Umbilical cord (tissue), 2 donors: ENCODE results near the gene RAP1GAP2. TPM values are rescaled to one million over a fixed set of nuclear protein-coding genes. Genes with fewer than 3 reads are reported as not detected.
"Not testable (repeated sequence)": the region's sequence is repeated elsewhere in the genome, so short reads cannot be mapped to it uniquely, and the experiment has no call there.

Experiments used
- DNase-seq: peaks from one replicate; pipeline ENCODE4 v3.0.0-alpha.2; 2015; ENCODE audit warnings: low spot score
- total RNA-seq: library from RNA; depleted of rRNA; stranded (reverse); fragments of >200 nt; gene quantifications from one replicate; pipeline ENCODE4 v1.2.3, GENCODE V29; 2014; ENCODE audit warnings: low replicate concordance; ENCODE audit not compliant: insufficient read depth

RAP1GAP2 gene
- total RNA-seq, 1 donor from 2014 or later: 16.6 TPM

- DNase-seq: no peak
Observed at GRCh38 chr17:2965621-2966595, 169.7 kb downstream of the RAP1GAP2 start.

DNA sequence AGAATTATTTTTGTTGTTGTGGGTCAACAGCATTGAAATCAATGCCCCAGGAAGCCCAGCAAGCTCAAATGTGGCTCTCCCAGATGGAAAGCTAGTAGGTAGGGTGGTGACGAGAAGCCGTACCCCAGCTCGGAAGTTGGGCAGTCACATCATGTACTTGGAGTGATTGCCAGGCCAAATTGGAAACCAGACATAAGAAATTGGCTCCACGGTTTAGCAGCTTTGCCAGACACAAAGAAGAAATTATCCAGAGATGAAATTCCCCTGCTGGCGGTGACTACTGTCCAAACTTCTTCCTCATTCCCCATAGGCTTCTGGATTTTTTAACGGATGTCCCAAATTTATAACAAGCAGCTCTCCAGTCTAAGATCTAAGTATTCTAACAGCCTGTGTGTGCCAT is 171.3 kb downstream of the RAP1GAP2 start:
- no peak for DNase-seq

DNA sequence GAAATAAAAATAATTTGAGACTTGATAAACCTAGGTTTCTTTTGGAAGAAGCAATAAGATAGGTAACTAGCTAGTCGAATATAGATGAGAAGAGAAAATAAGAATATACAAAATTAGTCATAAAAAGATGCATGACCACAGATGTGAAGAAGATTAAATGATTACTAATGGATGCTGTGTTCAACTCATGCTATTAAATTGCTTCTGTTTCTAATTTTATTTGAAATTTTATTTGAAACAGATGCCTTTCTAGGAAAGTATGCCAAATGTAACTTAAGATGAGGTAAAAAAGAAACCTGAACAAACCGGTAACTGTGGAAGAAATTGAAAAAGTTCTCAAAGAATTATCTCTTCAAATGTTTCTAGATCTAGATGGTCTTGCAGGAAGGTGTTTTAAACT is 175.6 kb downstream of the RAP1GAP2 start:
- no peak for DNase-seq

- no peak for DNase-seq
Observed at GRCh38 chr17:2972749-2973148, 176.5 kb downstream of the RAP1GAP2 start.

GRCh38 chr17:2974347-2974746 is 178.1 kb downstream of the RAP1GAP2 start:
- no peak for DNase-seq

DNA sequence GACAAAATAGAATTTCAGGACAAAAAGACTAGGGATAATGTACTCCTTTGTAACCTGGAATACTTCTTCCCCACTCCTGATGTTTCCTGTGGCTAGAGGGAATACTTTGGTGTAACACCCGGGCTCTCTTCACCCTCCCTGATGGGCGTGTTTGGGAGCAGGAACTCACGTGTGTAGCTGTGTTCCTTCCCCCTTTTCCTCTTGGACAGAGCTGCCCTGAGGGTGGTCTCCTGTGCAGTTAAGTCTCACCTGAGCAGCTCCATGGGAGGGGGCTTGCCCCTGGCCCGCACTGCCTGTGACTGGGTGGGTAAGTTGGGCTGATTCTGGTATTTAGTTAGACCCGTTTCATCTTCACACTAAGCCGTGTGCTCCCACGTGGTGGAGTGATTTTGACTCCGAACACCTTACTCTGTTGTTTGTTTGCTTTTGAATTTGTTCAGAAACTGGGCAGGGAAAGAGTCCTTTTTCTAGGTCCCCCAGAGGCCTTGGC is 179.3 kb downstream of the RAP1GAP2 start:
- DNase-seq: no peak

DNA sequence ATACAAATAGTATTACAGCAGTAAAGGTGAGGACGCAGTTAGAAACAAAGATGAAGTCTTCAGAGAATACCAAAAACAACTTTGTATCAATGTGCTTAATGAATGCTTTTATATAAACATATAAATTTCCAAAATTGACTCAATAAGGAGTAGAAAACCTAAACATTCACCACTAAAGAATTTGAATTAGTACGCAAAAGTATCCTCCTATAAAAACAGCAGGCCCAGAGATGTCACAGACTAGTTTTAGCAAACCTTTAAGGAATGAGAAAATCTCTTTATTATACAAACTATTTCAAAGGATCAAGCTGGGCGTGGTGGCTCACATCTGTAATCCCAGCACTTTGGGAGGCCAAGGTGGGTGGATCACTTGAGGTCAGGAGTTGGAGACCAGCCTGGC is 180.9 kb downstream of the RAP1GAP2 start:
- DNase-seq: no peak

DNA sequence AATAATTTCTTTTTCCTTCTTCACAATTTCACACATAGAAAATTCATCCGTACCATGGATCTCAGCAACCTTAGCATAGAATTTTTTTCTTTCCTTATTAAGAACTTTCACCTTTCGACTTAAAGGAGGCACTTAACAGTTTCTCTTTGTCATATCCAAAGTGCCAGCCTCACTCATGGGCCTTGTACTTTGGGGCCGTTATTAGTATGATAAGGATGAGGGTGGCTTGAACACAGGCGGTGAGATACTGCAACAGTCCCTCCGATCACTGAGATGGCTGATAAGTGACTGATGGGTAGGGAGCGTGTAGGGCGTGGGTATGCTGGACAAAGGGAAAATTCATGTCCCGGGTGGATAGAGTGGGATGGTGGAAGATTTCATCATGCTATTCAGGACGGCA is 181.9 kb downstream of the RAP1GAP2 start:
- DNase-seq: no peak

DNA sequence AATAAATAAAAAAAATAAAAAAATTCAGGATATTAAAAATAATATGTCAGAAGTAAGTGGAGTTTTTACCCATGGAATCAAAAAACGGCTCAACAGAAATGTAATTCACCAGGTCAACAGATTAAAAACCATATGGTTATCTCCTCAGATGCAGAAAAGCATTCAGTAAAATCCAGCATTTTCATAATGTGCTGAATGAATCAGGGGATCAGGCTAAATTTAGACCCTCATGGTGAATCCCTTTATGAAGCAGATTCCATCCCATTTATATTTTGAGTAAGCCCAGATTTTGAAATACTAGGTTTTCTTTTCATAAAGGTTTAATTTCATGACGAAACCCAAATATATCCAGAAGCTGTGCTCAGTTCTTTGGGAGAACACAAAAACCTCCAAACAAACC is 182.8 kb downstream of the RAP1GAP2 start:
- DNase-seq: peak; percentile 78

DNA sequence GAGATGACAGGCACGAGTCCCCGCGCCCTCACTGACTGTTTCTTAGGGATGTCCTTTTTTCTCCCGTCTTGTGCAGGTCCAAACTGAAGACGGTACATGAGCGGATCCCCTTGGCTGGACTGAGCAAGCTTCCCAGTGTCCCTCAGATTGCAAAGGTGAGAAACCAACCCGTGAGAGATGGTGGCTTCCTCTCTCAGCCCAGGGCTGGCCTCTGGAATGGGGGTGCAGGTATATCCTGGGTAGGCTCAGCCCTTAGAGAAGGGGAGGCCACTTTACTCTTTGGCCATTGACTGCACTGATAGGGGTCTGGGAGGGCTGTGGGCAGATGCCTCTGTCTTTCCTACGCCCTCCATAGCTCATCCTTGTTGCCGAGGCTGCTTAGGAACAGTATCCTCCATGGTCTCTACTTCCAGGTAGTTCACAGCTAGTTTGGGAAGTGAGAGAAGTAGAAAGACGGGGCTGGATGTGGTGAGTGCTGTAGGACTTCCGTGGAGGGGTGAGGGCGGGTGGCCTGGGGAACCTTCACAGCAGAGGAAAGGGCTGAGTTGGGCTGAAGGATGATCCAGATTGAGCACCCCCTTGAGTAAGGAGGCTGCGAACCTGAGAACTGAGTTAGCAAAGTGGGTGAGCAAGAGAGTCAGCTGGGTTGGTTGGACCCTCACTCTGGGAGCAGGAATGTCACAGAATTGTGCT is 184.1 kb downstream of the RAP1GAP2 start:
- no peak for DNase-seq

GRCh38 chr17:2980904-2981246 is 184.6 kb downstream of the RAP1GAP2 start:
- DNase-seq: no peak

DNA sequence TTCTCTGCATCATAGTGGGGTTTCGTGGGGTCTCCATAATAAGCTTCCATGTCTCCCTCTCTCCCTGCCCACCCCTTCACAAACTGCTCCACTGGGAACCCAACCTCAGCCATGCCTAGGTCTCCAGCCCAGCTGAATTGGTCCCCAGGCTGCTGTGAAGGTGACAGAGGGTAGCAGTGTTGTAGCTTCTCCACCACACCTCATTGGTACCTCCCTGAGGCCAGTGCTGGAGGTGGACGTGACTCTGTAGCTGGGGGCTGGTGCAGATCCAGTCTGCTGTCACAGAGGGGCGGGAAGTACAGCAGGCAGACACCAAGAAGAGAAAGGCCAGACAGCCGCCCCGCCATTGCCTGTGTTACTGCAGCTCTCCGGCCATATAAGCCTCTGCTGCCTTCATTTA is 185.1 kb downstream of the RAP1GAP2 start:
- no peak for DNase-seq

DNA sequence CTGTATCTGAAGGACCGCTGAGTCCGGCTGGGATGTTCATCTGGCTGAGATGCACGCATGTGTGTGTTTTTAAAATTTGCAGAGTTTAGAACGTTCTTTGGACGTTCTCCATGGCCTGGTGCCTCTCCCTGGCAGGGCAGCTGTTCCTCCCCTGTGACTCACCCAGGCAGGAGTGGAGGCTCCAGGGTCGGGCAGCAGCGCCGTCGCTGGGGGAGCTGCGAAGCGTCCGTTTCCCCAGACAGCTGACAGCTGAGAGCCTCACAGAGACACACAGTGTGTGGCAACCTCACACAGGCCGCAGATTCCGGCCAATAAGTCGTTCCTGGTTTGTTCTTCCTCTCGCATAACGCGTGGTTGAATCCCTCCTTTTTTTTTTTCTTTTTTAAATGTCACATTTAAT is 186.6 kb downstream of the RAP1GAP2 start:
- peak; percentile 93 for DNase-seq

- DNase-seq: no peak
Observed at GRCh38 chr17:2983255-2983654, 187.0 kb downstream of the RAP1GAP2 start.

GRCh38 chr17:2985318-2985717 is 189.1 kb downstream of the RAP1GAP2 start:
- DNase-seq: no peak

GRCh38 chr17:2986925-2987324 is 190.7 kb downstream of the RAP1GAP2 start:
- DNase-seq: no peak

DNA sequence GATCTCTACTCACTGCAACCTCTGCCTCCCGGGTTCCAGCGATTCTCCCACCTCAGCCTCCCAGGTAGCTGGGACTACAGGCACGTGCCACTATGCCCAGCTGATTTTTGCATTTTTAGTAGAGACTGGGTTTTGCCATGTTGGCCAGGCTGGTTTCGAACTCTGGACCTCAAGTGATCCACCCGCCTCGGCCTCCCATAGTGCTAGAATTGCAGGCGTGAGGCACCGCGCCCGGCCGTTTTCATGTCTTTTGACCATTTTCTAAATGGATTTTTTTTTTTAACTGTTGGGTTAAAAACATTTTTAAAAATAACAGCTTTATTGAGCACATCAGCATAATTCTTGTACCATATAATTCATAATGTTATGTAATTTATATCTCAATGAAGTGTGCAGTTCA is 193.2 kb downstream of the RAP1GAP2 start:
- not testable (repeated sequence) for DNase-seq

DNA sequence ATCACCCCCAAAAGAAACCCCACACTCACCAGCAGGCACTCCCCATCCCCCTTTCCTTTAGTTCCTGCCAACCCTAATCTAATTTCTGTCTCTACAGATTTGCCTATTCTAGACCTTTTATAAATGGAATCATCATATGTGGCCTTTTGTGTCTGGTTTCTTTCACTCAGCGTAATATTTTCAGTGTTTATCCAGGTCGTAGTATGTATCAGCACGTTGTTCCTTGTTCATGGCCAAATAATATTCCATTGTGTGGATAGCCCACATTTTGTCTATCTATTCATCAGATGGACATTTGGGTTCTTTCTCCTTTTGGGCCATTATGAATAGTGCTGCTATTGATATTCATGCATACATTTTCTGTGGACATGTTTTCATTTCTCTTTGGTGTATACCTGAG is 193.6 kb downstream of the RAP1GAP2 start:
- DNase-seq: no peak

DNA sequence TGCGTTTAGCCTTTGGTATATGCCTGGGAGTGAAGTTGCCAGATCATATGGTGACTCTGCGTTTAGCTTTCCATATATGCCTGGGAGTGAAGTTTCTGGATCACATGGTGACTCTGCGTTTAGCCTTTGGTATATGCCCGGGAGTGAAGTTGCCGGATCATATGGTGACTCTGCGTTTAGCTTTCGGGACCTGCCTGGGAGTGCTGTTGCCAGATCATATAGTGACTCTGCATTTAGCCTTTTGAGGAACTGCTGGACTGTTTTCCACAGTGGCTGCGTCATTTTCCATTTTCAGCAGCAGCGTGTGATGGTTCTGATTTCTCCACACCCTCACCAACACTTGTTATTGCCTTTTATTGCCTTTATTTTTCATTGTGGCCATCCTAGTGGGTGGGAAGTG is 194.2 kb downstream of the RAP1GAP2 start:
- no peak for DNase-seq

DNA sequence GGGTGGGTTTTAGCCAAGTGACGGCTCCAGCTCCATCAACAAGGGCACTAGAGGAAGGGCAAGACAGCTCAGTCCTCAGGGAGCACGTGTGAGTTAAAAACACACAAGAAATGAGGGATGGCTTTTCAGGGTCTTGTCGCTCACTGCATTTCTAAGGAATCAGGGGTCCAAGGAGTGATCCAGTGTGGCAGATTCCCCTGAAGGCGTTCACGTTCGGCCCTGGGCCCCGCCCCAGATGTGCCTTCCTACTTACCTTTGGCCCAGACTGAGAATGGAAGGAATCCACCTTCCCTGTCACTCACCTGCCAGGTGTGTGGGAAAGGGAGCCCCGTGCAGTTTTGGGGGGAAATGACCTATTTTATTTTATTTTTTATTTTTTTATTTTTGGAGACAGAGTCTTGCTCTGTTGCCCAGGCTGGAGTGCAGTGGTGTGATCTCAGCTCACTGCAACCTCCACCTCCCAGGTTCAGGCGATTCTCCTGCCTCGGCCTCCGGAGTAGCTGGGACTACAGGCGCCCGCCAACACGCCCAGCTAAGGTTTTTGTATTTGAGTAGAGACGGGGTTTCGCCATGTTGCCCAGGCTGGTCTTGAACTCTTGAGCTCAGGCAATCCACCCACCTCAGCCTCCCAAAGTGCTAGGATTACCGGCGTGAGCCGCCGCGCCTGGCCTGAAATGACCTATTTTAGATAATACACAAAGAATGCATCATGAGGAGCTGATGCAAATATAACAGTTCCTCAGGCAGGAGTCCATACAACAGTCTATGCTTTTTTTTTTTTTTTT is 195.3 kb downstream of the RAP1GAP2 start:
- DNase-seq: not testable (repeated sequence)

GRCh38 chr17:2994441-2994840 is 198.2 kb downstream of the RAP1GAP2 start:
- DNase-seq: no peak

GRCh38 chr17:2995377-2995776 is 199.1 kb downstream of the RAP1GAP2 start:
- DNase-seq: no peak
